Suppressor macrophage treated with lipopolysaccharide for 4 hours (primary cell): ENCODE measurements around the gene SORT1.
"Not testable (repeated sequence)": the region's sequence is repeated elsewhere in the genome, so short reads cannot be mapped to it uniquely, and the experiment has no call there.

ENCODE experiments used
- DNase-seq: peaks from one replicate; pipeline ENCODE4 v3.0.0-alpha.2; 2020

Gene SORT1

GRCh38 chr1:109396871-109397580 is 692 bp downstream of the SORT1 start:
- peak; percentile 60 for DNase-seq

GRCh38 chr1:109396513-109396839 is 1.2 kb downstream of the SORT1 start:
- DNase-seq = no peak

GRCh38 chr1:109395602-109396512 is 1.9 kb downstream of the SORT1 start:
- peak; percentile 64 for DNase-seq

- DNase-seq = not testable (repeated sequence)
Measured at GRCh38 chr1:109395282-109395599, 2.5 kb downstream of the SORT1 start.

GRCh38 chr1:109394591-109395281 is 3.0 kb downstream of the SORT1 start:
- DNase-seq = no peak

GRCh38 chr1:109393617-109394233 is 4.0 kb downstream of the SORT1 start:
- no peak for DNase-seq

GRCh38 chr1:109392788-109393616 is 4.7 kb downstream of the SORT1 start:
- DNase-seq = peak; percentile 53

- DNase-seq = no peak
Measured at GRCh38 chr1:109392037-109392787, 5.5 kb downstream of the SORT1 start.

- DNase-seq = peak; percentile 56
Measured at GRCh38 chr1:109391626-109392025, 6.1 kb downstream of the SORT1 start.

GRCh38 chr1:109391157-109391556 is 6.6 kb downstream of the SORT1 start:
- no peak for DNase-seq

- DNase-seq = peak; percentile 52
Measured at GRCh38 chr1:109389638-109390341, 7.9 kb downstream of the SORT1 start.

- no peak for DNase-seq
Measured at GRCh38 chr1:109388884-109389637, 8.7 kb downstream of the SORT1 start.

- DNase-seq = no peak
Measured at GRCh38 chr1:109388208-109388711, 9.5 kb downstream of the SORT1 start.

GRCh38 chr1:109386054-109386717 is 11.5 kb downstream of the SORT1 start:
- DNase-seq = no peak

- DNase-seq = no peak
Measured at GRCh38 chr1:109385417-109385816, 12.3 kb downstream of the SORT1 start.

- no peak for DNase-seq
Measured at GRCh38 chr1:109383854-109384253, 13.9 kb downstream of the SORT1 start.

- DNase-seq = no peak
Measured at GRCh38 chr1:109383087-109383779, 14.5 kb downstream of the SORT1 start.

- DNase-seq = no peak
Measured at GRCh38 chr1:109381573-109381972, 16.1 kb downstream of the SORT1 start.

GRCh38 chr1:109379907-109380306 is 17.8 kb downstream of the SORT1 start:
- no peak for DNase-seq
